ENCODE measurements around the gene UBE2R2. TPM values are rescaled to one million over a fixed set of nuclear protein-coding genes. Genes with fewer than 3 reads are reported as not detected.

The UBE2R2 gene
- total RNA-seq, 1 donor from 2014 or later, result 36.7 TPM

- intact Hi-C loops (cut with DNase I), result no loop called here
- Histone ChIP-seq H3K36me3 (peaks cover 65% of the 10 kb centered on the region), H3K9me3 (no peaks in the 10 kb centered on the region)
These were observed 123.2 kb downstream of the UBE2R2 start for GRCh38 chr9:33939924-33940874.

GRCh38 chr9:33942471-33943083 is 125.6 kb downstream of the UBE2R2 start:
- no peak for TF ChIP-seq CTCF (IDR thresholded peaks at IDR 0.05)
- no peak overlapping the region for H3K4me3 ChIP-seq
- no peaks in the 10 kb centered on the region for H3K27me3 ChIP-seq
- ATAC-seq (no peak), DNase-seq (no peak)
- no peak overlapping the region for H3K27ac ChIP-seq
- no peaks in the 10 kb centered on the region for H3K4me1 ChIP-seq
- intact Hi-C loops (cut with DNase I), result no loop called here
- H3K36me3 ChIP-seq, result peaks cover 57% of the 10 kb centered on the region
- no peaks in the 10 kb centered on the region for H3K9me3 ChIP-seq

More at GRCh38 chr9:33939924-33940874, 123.2 kb downstream of the UBE2R2 start:
- Histone ChIP-seq H3K27ac (no peak overlapping the region), H3K4me1 (no peaks in the 10 kb centered on the region), H3K4me3 (no peak overlapping the region), H3K27me3 (no peaks in the 10 kb centered on the region)
- TF ChIP-seq CTCF (IDR thresholded peaks at IDR 0.05), result no peak
- ATAC-seq, result no peak
- no peak for DNase-seq

GRCh38 chr9:33943389-33943788 is 126.4 kb downstream of the UBE2R2 start:
- intact Hi-C loops (cut with DNase I), result no loop called here
- DNase-seq, result no peak

GRCh38 chr9:33946779-33947535 is 130.0 kb downstream of the UBE2R2 start:
- no peak for TF ChIP-seq CTCF (IDR thresholded peaks at IDR 0.05)
- DNase-seq (no peak), ATAC-seq (peak; percentile 72)
- no peak overlapping the region for H3K4me3 ChIP-seq
- peaks cover 41% of the 10 kb centered on the region for H3K36me3 ChIP-seq
- no peaks in the 10 kb centered on the region for H3K9me3 ChIP-seq
- H3K27me3 ChIP-seq, result no peaks in the 10 kb centered on the region
- H3K27ac ChIP-seq, result no peak overlapping the region
- intact Hi-C loops (cut with DNase I), result no loop called here
- H3K4me1 ChIP-seq, result no peaks in the 10 kb centered on the region

More at GRCh38 chr9:33943389-33943788, 126.4 kb downstream of the UBE2R2 start:
- Histone ChIP-seq H3K9me3 (no peaks in the 10 kb centered on the region), H3K36me3 (peaks cover 60% of the 10 kb centered on the region), H3K27me3 (no peaks in the 10 kb centered on the region), H3K4me3 (no peak overlapping the region), H3K27ac (no peak overlapping the region), H3K4me1 (no peaks in the 10 kb centered on the region)
- no peak for TF ChIP-seq CTCF (IDR thresholded peaks at IDR 0.05)
- ATAC-seq, result no peak

GRCh38 chr9:33950371-33950770 is 133.4 kb downstream of the UBE2R2 start:
- no peaks in the 10 kb centered on the region for H3K9me3 ChIP-seq
- H3K4me1 ChIP-seq, result no peaks in the 10 kb centered on the region
- no peak for DNase-seq
- no peak for ATAC-seq
- no peak overlapping the region for H3K4me3 ChIP-seq
- peaks cover 30% of the 10 kb centered on the region for H3K36me3 ChIP-seq
- no peaks in the 10 kb centered on the region for H3K27me3 ChIP-seq
- H3K27ac ChIP-seq, result no peak overlapping the region
- no peak for TF ChIP-seq CTCF (IDR thresholded peaks at IDR 0.05)
- intact Hi-C loops (cut with DNase I), result no loop called here
